ENCODE results near the gene KBTBD12. TPM values are rescaled to one million over a fixed set of nuclear protein-coding genes. Genes with fewer than 3 reads are reported as not detected.

The KBTBD12 gene
- total and polyA plus RNA-seq, 2 of the 13 experiments (the other 11 are each of a cell fraction or from before 2014, with no cell fraction given): not detected

- CTCF ChIA-PET (ENCODE audit: low intra/inter-chr PET ratio, low total read pairs): no interaction called here
- TF ChIP-seq ZNF792 (CRISPR knock-in tag; IDR thresholded peaks at IDR 0.05): no peak
- peak; percentile 11; the same call in 1 of the 2 replicates for TF ChIP-seq ZNF768 (CRISPR knock-in tag; IDR thresholded peaks at IDR 0.05)
- in situ Hi-C loops (cut with HindIII; ENCODE audit: extremely low pct_ligation_motif_present, low pct_unique_long_range_greater_than_20kb) (no loop called here), intact Hi-C loops (cut with micrococcal nuclease; ENCODE audit: unreplicated experiment) (no loop called here)
- no peak for FAIRE-seq
- no TSS peak for BruUV-seq (replicated peaks)
- whole genome bisulfite sequencing (ENCODE audit: low lambda C conversion rate): 83% methylated on average over 2 of the region's 8 CpGs
- Histone ChIP-seq H3K4me3 (replicated peaks in 1 of 3; ENCODE audit: insufficient read depth in 1 of 3, low read depth in 2 of 3, low read length in 3 of 3) (no peak overlapping the region), H3K9ac (ENCODE audit: insufficient read depth, low read depth, low read length) (no peak overlapping the region), H3K27ac (ENCODE audit: extremely low read length, insufficient read depth, low read length) (no peak overlapping the region), H3K4me1 (ENCODE audit: insufficient read depth, low read length) (peaks cover 23% of the 10 kb centered on the region), H3K79me2 (ENCODE audit: insufficient read depth, low read length) (no peaks in the 10 kb centered on the region), H4K20me1 (ENCODE audit: insufficient read depth, low read length) (no peaks in the 10 kb centered on the region), H3K36me3 (replicated peaks in 1 of 2; ENCODE audit: control insufficient read depth in 1 of 2, insufficient read depth in 2 of 2, low read length in 2 of 2) (no peaks in the 10 kb centered on the region), H2AFZ (ENCODE audit: low read length) (no peak overlapping the region), H3K27me3 (ENCODE audit: control insufficient read depth in 1 of 2, insufficient read depth in 2 of 2, low read length in 2 of 2) (peaks cover 0 to 14% of the 10 kb centered on the region in 2 experiments; a peak in 2 of 5 replicates), H3K9me3 (ENCODE audit: low read length) (no peaks in the 10 kb centered on the region), H3K4me2 (ENCODE audit: low read depth, low read length) (no peak overlapping the region)
- POLR2A ChIA-PET: no interaction called here
- no peak for DNase-seq (ENCODE audit: low spot score)
- ATAC-seq: no peak
These were observed 89.6 kb downstream of the KBTBD12 start for GRCh38 chr3:128004661-128005060.

- WGBS (ENCODE audit: low lambda C conversion rate): 20% methylated on average over 12 of the region's 30 CpGs
- peak; percentile 80 for ATAC-seq
- peaks cover 0 to 14% of the 10 kb centered on the region in 2 experiments; a peak in 2 of 5 replicates for H3K27me3 ChIP-seq (ENCODE audit: control insufficient read depth in 1 of 2, insufficient read depth in 2 of 2, low read length in 2 of 2)
- H3K4me3 ChIP-seq (replicated peaks in 1 of 3; ENCODE audit: insufficient read depth in 1 of 3, low read depth in 2 of 3, low read length in 3 of 3): peak overlapping the region; percentile 30 to 67 (median 50)
- ChIA-PET POLR2A (interaction anchor here (1.4 kb wide), 1 partner anchor 30 kb away, joined by 6 read pairs; no protein-coding TSS in a partner anchor), CTCF (ENCODE audit: low intra/inter-chr PET ratio, low total read pairs) (no interaction called here)
- H3K4me1 ChIP-seq (ENCODE audit: insufficient read depth, low read length): peaks cover 30% of the 10 kb centered on the region
- H2AFZ ChIP-seq (ENCODE audit: low read length): peak overlapping the region; percentile 92
- H3K9ac ChIP-seq (ENCODE audit: insufficient read depth, low read depth, low read length): 0 out of 2 replicates have a peak overlapping the region, but pooled peaks have one; percentile 29
- H3K27ac ChIP-seq (ENCODE audit: extremely low read length, insufficient read depth, low read length): no peak overlapping the region
- H3K36me3 ChIP-seq (replicated peaks in 1 of 2; ENCODE audit: control insufficient read depth in 1 of 2, insufficient read depth in 2 of 2, low read length in 2 of 2): no peaks in the 10 kb centered on the region
- no peaks in the 10 kb centered on the region for H3K79me2 ChIP-seq (ENCODE audit: insufficient read depth, low read length)
- H3K9me3 ChIP-seq (ENCODE audit: low read length): no peaks in the 10 kb centered on the region
- FAIRE-seq: no peak
- in situ Hi-C loops (cut with HindIII; ENCODE audit: extremely low pct_ligation_motif_present, low pct_unique_long_range_greater_than_20kb) (no loop called here), intact Hi-C loops (cut with micrococcal nuclease; ENCODE audit: unreplicated experiment) (no loop called here)
- H4K20me1 ChIP-seq (ENCODE audit: insufficient read depth, low read length): no peaks in the 10 kb centered on the region
- no peak for DNase-seq (ENCODE audit: low spot score)
- BruUV-seq (replicated peaks): no TSS peak
- H3K4me2 ChIP-seq (ENCODE audit: low read depth, low read length): peak overlapping the region; percentile 91
- TF ChIP-seq ZZZ3 (CRISPR knock-in tag; IDR thresholded peaks at IDR 0.05; ENCODE audit: borderline replicate concordance): no peak
- 0 out of 2 replicates have a peak, but pooled peaks have one; percentile 49 for TF ChIP-seq ZBTB38 (CRISPR knock-in tag; IDR thresholded peaks at IDR 0.05)
- no peak for TF ChIP-seq GZF1 (CRISPR knock-in tag; IDR thresholded peaks at IDR 0.05)
- no peak for TF ChIP-seq KDM4B (CRISPR knock-in tag; IDR thresholded peaks at IDR 0.05)
- TF ChIP-seq NFE2 (CRISPR knock-in tag; IDR thresholded peaks at IDR 0.05): no peak
- no peak for TF ChIP-seq ZNF326 (CRISPR knock-in tag; IDR thresholded peaks at IDR 0.05; ENCODE audit: borderline replicate concordance)
- TF ChIP-seq HOXA5 (CRISPR knock-in tag; IDR thresholded peaks at IDR 0.05): no peak
- TF ChIP-seq, protein P1, sequence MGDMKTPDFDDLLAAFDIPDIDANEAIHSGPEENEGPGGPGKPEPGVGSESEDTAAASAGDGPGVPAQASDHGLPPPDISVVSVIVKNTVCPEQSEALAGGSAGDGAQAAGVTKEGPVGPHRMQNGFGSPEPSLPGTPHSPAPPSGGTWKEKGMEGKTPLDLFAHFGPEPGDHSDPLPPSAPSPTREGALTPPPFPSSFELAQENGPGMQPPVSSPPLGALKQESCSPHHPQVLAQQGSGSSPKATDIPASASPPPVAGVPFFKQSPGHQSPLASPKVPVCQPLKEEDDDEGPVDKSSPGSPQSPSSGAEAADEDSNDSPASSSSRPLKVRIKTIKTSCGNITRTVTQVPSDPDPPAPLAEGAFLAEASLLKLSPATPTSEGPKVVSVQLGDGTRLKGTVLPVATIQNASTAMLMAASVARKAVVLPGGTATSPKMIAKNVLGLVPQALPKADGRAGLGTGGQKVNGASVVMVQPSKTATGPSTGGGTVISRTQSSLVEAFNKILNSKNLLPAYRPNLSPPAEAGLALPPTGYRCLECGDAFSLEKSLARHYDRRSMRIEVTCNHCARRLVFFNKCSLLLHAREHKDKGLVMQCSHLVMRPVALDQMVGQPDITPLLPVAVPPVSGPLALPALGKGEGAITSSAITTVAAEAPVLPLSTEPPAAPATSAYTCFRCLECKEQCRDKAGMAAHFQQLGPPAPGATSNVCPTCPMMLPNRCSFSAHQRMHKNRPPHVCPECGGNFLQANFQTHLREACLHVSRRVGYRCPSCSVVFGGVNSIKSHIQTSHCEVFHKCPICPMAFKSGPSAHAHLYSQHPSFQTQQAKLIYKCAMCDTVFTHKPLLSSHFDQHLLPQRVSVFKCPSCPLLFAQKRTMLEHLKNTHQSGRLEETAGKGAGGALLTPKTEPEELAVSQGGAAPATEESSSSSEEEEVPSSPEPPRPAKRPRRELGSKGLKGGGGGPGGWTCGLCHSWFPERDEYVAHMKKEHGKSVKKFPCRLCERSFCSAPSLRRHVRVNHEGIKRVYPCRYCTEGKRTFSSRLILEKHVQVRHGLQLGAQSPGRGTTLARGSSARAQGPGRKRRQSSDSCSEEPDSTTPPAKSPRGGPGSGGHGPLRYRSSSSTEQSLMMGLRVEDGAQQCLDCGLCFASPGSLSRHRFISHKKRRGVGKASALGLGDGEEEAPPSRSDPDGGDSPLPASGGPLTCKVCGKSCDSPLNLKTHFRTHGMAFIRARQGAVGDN (CRISPR knock-in tag; IDR thresholded peaks at IDR 0.05): peak; percentile 72
- no peak for TF ChIP-seq ELF3 (CRISPR knock-in tag; IDR thresholded peaks at IDR 0.05)
- TF ChIP-seq, protein P2, sequence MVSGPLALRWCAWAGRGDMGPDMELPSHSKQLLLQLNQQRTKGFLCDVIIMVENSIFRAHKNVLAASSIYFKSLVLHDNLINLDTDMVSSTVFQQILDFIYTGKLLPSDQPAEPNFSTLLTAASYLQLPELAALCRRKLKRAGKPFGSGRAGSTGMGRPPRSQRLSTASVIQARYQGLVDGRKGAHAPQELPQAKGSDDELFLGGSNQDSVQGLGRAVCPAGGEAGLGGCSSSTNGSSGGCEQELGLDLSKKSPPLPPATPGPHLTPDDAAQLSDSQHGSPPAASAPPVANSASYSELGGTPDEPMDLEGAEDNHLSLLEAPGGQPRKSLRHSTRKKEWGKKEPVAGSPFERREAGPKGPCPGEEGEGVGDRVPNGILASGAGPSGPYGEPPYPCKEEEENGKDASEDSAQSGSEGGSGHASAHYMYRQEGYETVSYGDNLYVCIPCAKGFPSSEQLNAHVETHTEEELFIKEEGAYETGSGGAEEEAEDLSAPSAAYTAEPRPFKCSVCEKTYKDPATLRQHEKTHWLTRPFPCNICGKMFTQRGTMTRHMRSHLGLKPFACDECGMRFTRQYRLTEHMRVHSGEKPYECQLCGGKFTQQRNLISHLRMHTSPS (CRISPR knock-in tag; IDR thresholded peaks at IDR 0.05; ENCODE audit: low read depth): 0 out of 2 replicates have a peak, but pooled peaks have one; percentile 24
These were observed 91.3 kb downstream of the KBTBD12 start for GRCh38 chr3:128006061-128007032.

All from HepG2 (cell line).